ENCODE measurements around the gene ZYG11A. TPM values are rescaled to one million over a fixed set of nuclear protein-coding genes. Genes with fewer than 3 reads are reported as not detected.

Gene ZYG11A
- total and polyA plus RNA-seq, 2 of the 8 experiments (the other 6 are each of a cell fraction or from before 2014, with no cell fraction given): 0.89 to 2.6 TPM

- no peak for TF ChIP-seq SIX5 (IDR thresholded peaks at IDR 0.05; ENCODE audit: low read depth, low read length)
These were observed 57.8 kb downstream of the ZYG11A start (continued) for GRCh38 chr1:52900402-52900801.
